Heart left ventricle (tissue), 16 donors: ENCODE results near the gene SERINC5. TPM values are rescaled to one million over a fixed set of nuclear protein-coding genes. Genes with fewer than 3 reads are reported as not detected.
A peak's percentile ranks its signal among the peaks of the same experiment; 100 is the strongest.
"Not testable (repeated sequence)": the region's sequence is repeated elsewhere in the genome, so short reads cannot be mapped to it uniquely, and the experiment has no call there.

ENCODE experiments used
- ATAC-seq, 4 donors: fragments of 200-7000 bp; cut with Tn5 transposase; one replicate each; pipeline ENCODE4 v1.9.1; 2020 to 2022; ENCODE audit warnings: moderate library complexity in 4 of 4, mild to moderate bottlenecking in 3 of 4, moderate number of reproducible peaks in 1 of 4
- DNase-seq, 5 donors: peaks; one replicate each; pipeline ENCODE4 v3.0.0-alpha.2; 2020
- H3K27ac ChIP-seq, 12 donors: fragments of 200-600 bp; sonication (generic) in 4 of 12; one replicate each; pipeline versions ENCODE4 v1.5.0 to v1.8.0; 2016 to 2022; ENCODE audit warnings: mild to moderate bottlenecking in 2 of 12
- H3K27me3 ChIP-seq, 9 donors: fragments of 200-600 bp; sonication (generic) in 2 of 9; one replicate each; pipeline versions ENCODE4 v1.5.1 to v1.8.0; 2016 to 2022; ENCODE audit warnings: mild to moderate bottlenecking in 3 of 9
- H3K36me3 ChIP-seq, 9 donors: fragments of 200-600 bp; sonication (generic) in 2 of 9; one replicate each; pipeline versions ENCODE4 v1.5.0 to v1.8.0; 2018 to 2022; ENCODE audit warnings: mild to moderate bottlenecking in 2 of 9
- H3K4me1 ChIP-seq, 12 donors: fragments of 200-600 bp; sonication (generic) in 4 of 12; one replicate each; pipeline versions ENCODE4 v1.5.0 to v1.8.0; 2016 to 2022; ENCODE audit warnings: mild to moderate bottlenecking in 3 of 12
- H3K4me3 ChIP-seq, 12 donors: fragments of 200-600 bp; sonication (generic) in 4 of 12; one replicate each; pipeline versions ENCODE4 v1.5.0 to v1.8.0; 2017 to 2022; ENCODE audit warnings: mild to moderate bottlenecking in 9 of 12, moderate library complexity in 4 of 12
- H3K9me3 ChIP-seq, 12 donors: fragments of 200-600 bp; sonication (generic) in 4 of 12; one replicate each; pipeline versions ENCODE4 v1.5.0 to v1.8.0; 2016 to 2022; ENCODE audit warnings: mild to moderate bottlenecking in 1 of 12
- POLR2A ChIP-seq, 2 donors: fragments of 450-650 bp; IDR thresholded peaks; one replicate each; pipeline ENCODE4 v1.6.1; 2017; ENCODE audit warnings: antibody characterized with exemption in 2 of 2, mild to moderate bottlenecking in 2 of 2, moderate library complexity in 2 of 2
- WGBS, 4 donors: extraction: QIAGEN DNeasy Blood & Tissue Kit in 2 of 4; methylation state at CpG; one replicate each; pipeline versions ENCODE4 v1.1.5 to v1.1.7; 2013 to 2018; 5-methylcytosine and 5-hydroxymethylcytosine counted together
- intact Hi-C, 10 donors: fragments of 100-400 bp; cut with DNase I; formaldehyde crosslinking; loops; one replicate each; pipeline versions ENCODE4 v1.11.1 to v1.14.2; 2022
- long read RNA-seq, 3 donors: library from polyadenylated mRNA; unstranded; transcript quantifications; one replicate each; pipeline ENCODE4 v2.0.0, GENCODE V29; 2020 to 2021
- polyA plus RNA-seq, 2 donors: library from polyadenylated mRNA; stranded (reverse); fragments of 200-250 nt; gene quantifications; one replicate each; pipeline ENCODE4 v1.2.3, GENCODE V29; 2013
- total RNA-seq, 9 donors: library from RNA; depleted of rRNA in 2 of 9; stranded (reverse); fragments of >200 nt in 2 of 9; fragmentation: NEBNext Ultra II Directional in 3 of 9; extraction: Animal tissue kit (Norgen Biotek cat#: 25700) in 3 of 9; gene quantifications; one replicate each; pipeline versions ENCODE4 v1.1.0 to v1.2.4, GENCODE V29; 2016 to 2023
- TF ChIP-seq, protein P1 (sequence below), 12 donors: fragments of 200-600 bp; sonication (generic) in 4 of 12; IDR thresholded peaks; one replicate each; pipeline versions ENCODE4 v1.5.0 to v1.8.0; 2018 to 2022; ENCODE audit warnings: antibody characterized with exemption in 12 of 12, mild to moderate bottlenecking in 5 of 12
- donor health status: ischemic (EF 13 %, LVEDD 7.1; RV severe dilation, severe dysfunction).
- donor health status: healthy with polysubstance abuse.
- donor health status: DM: no; HTN: yes; CAD: no.
- donor health status: DM: no; HTN: no; CAD: no.
- donor health status: ischemic (EF 25% LVEDD 6.9; RV normal size, moderate dysfunction).
- donor health status: ischemic (EF 25% LVEDD 5.7; RV mildly dilated, moderate dysfunction).
- donor health status: healthy.
- donor health status: DM: yes; HTN: yes; CAD: no.
- donor health status: ischemic (EF 35%, LVEDD 5.7; RV mildly dilated, moderate dysfunction).
- donor health status: nonischemic (EF 11% LVEDD 7.7; RV severe dilation, severe dysfunction).
- donor health status: DM: yes; HTN: yes; CAD: no.
- donor health status: PGD.
- donor health status: ischemic (EF 29% LVEDD 5.4; RV normal size, mild dysfunction).
- donor health status: nonischemic (EF 23%, LVEDD 6.1; RV moderate dilation, normal function).

Gene SERINC5
- total RNA-seq: 10 to 100 TPM; 10.9 to 25.9 (median 14.6) TPM
- polyA plus RNA-seq: 1 to 10 TPM; 3.2 to 6.0 TPM
- long read RNA-seq, donor 1, full-length matches to known transcripts: 2 of 7 reads
- long read RNA-seq, donor 1, partial matches to known transcripts: 1 of 7 reads
- long read RNA-seq, donor 1, other reads (novel, unspliced or antisense): 4 of 7 reads
- long read RNA-seq, donor 2, full-length matches to known transcripts: 3 of 14 reads
- long read RNA-seq, donor 2, partial matches to known transcripts: 0 of 14 reads
- long read RNA-seq, donor 2, other reads (novel, unspliced or antisense): 11 of 14 reads
- long read RNA-seq, donor 3, full-length matches to known transcripts: 2 of 6 reads
- long read RNA-seq, donor 3, partial matches to known transcripts: 2 of 6 reads
- long read RNA-seq, donor 3, other reads (novel, unspliced or antisense): 2 of 6 reads

DNA sequence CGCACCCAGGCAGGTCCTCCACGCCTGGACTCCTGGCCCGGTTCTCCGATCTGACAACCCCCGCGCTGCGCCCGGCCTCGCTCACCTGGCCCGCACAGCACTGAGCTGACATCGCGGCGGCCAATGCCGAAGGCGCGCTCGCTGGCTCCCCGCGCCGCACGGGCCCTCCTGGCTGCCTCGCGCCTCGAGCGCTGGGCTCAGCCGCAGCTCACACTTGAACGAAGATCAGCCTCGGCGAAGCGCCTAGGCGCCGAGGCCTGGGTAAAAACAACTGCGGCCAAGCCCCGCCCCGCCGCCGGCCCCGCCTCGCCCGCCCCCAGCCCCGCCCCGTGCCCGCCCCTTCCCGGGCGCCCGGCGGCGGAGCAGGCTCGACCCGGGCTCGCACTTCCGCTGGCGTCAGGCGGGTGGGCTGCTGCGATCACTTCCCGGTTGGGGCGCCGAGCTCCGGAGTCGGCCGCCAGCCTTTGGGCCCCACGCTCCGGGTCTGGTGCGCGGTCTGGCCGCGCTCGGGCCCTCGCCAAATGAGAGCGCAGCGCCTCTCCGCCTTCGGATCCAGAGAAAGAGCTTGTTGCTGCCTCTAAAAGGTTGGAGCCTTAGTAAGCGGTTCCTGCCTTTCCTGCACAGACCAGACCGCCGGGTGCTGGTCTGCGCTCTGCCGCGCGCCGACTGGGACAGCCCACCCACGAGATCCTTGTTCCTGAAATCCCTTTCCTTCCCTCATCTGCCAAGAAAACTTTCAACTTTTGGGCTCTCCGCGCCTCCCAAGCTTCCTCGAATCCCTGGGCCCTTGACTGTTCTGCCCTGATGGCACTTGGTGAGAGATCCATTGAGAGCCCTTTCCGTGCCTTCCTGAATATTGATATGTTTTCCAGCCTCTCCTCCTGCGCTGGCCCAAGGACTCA lies at the start of gene SERINC5:
Gene SERINC5 (minus strand): TSS at position 238 of the 902 bp plus-strand sequence. CDS start 126 bp downstream, at position 112.
- Histone ChIP-seq H3K4me3 (peak within 1 kb of the TSS; percentile 58 to 92 (median 80)), H3K27me3 (no peaks in the 10 kb centered on the region), H3K4me1 (peaks cover 0 to 47% (median 28%) of the 10 kb centered on the region in 12 donors), H3K9me3 (no peaks in the 10 kb centered on the region), H3K27ac (peak within 1 kb of the TSS; percentile 88 to 99 (median 96)), H3K36me3 (no peaks in the 10 kb centered on the region)
- intact Hi-C loops: loop anchor here in 9 of 10 donors (2.0 to 10.0 kb wide), 12 partner anchors 37 to 164 kb away; partner anchors contain the start of gene ZFYVE16 (in 1 of the 9)
- DNase-seq: peak; percentile 91 to 95 (median 92)
- ATAC-seq: peak; percentile 76 to 95 (median 90)
- TF ChIP-seq POLR2A (IDR thresholded peaks at IDR 0.05): peak; percentile 63 to 95
- TF ChIP-seq, protein P1, sequence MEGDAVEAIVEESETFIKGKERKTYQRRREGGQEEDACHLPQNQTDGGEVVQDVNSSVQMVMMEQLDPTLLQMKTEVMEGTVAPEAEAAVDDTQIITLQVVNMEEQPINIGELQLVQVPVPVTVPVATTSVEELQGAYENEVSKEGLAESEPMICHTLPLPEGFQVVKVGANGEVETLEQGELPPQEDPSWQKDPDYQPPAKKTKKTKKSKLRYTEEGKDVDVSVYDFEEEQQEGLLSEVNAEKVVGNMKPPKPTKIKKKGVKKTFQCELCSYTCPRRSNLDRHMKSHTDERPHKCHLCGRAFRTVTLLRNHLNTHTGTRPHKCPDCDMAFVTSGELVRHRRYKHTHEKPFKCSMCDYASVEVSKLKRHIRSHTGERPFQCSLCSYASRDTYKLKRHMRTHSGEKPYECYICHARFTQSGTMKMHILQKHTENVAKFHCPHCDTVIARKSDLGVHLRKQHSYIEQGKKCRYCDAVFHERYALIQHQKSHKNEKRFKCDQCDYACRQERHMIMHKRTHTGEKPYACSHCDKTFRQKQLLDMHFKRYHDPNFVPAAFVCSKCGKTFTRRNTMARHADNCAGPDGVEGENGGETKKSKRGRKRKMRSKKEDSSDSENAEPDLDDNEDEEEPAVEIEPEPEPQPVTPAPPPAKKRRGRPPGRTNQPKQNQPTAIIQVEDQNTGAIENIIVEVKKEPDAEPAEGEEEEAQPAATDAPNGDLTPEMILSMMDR (IDR thresholded peaks at IDR 0.05): peak in 1 of 12 donors; percentile 4
- WGBS, 4 donors: 0 to 1% (median 1%) methylated on average over 17 to 87 of the region's 87 CpGs

DNA sequence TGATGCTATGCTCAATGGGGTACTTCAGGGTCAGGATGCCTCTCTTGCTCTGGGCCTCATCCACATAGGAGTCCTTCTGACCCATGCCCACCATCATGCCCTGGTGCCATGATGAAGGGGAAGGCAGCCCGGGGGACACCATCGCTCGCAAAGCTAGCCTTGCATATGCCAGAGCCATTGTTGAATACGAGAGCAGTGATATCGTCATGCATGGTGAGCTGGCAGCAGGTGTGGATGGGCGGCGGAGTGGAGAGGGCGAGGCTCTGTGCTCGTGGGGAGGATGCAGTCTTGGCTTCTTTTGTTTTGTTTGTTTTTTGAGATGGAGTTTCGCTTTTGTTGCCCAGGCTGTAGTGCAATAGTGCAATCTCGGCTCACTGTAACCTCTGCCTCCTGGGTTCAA lies 46.8 kb upstream of the SERINC5 start:
- WGBS, 4 donors: 91 to 96% (median 94%) methylated on average over 11 of the region's 11 CpGs
- H3K4me3 ChIP-seq: no peak overlapping the region
- H3K9me3 ChIP-seq: no peaks in the 10 kb centered on the region
- H3K36me3 ChIP-seq: no peaks in the 10 kb centered on the region
- no peaks in the 10 kb centered on the region for H3K27me3 ChIP-seq
- intact Hi-C loops: no loop called here
- DNase-seq (no peak), ATAC-seq (no peak)
- TF ChIP-seq POLR2A (IDR thresholded peaks at IDR 0.05): no peak
- TF ChIP-seq, protein P1 (IDR thresholded peaks at IDR 0.05): no peak
- no peak overlapping the region for H3K27ac ChIP-seq
- H3K4me1 ChIP-seq: no peaks in the 10 kb centered on the region

DNA sequence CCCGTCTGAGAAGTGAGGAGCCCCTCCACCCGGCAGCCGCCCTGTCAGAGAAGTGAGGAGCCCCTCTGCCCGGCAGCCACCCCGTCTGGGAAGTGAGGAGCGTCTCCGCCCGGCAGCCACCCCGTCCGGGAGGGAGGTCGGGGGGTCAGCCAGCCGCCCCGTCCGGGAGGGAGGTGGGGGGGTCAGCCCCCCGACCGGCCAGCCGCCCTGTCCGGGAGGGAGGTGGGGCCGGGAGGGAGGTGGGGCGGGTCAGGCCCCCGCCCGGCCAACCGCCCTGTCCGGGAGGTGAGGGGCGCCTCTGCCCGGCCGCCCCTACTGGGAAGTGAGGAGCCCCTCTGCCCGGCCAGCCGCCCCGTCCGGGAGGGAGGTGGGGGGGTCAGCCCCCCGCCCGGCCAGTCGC lies 45.5 kb upstream of the SERINC5 start:
- H3K4me3 ChIP-seq, intact Hi-C loops, H3K27ac ChIP-seq, H3K9me3 ChIP-seq, H3K36me3 ChIP-seq, H3K27me3 ChIP-seq, DNase-seq, H3K4me1 ChIP-seq, ATAC-seq: not testable (repeated sequence)
- WGBS, 4 donors: 96 to 98% methylated on average over 8 to 19 of the region's 34 CpGs; no CpG with 5 or more reads in 2 of the 4 donors

DNA sequence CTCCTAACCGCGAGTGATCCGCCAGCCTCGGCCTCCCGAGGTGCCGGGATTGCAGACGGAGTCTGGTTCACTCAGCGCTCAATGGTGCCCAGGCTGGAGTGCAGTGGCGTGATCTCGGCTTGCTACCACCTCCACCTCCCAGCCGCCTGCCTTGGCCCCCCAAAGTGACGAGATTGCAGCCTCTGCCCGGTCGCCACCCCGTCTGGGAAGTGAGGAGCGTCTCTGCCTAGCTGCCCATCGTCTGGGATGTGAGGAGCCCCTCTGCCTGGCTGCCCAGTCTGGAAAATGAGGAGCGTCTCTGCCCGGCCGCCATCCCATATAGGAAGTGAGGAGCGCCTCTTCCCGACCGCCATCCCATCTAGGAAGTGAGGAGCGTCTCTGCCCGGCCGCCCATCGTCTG lies 44.9 kb upstream of the SERINC5 start:
- intact Hi-C loops, H3K36me3 ChIP-seq, ATAC-seq, H3K9me3 ChIP-seq, H3K4me3 ChIP-seq, DNase-seq, H3K27me3 ChIP-seq, H3K4me1 ChIP-seq, H3K27ac ChIP-seq: not testable (repeated sequence)
- WGBS, 4 donors: 92 to 99% (median 96%) methylated on average over 15 to 20 of the region's 27 CpGs; no CpG with 5 or more reads in 1 of the 4 donors

DNA sequence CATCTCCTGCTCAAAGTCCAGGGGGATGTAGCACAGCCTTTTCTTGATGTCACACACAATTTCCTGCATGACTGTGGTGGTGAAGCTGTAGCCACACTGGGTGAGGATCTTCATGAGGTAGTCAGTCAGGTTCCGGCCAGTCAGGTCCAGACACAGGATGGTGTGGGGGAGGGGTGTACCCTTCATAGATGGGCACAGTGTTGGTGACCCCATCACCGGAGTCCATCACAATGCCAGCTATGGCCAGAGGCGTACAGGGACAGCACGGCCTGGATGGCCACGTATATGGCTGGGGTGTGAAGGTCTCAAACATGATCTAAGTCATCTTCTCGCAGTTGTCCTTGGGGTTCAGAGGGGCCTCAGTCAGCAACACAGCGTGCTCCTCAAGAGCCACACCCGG lies 44.3 kb upstream of the SERINC5 start:
- Histone ChIP-seq H3K9me3 (no peaks in the 10 kb centered on the region), H3K36me3 (no peaks in the 10 kb centered on the region), H3K27me3 (no peaks in the 10 kb centered on the region), H3K4me3 (no peak overlapping the region), H3K4me1 (no peaks in the 10 kb centered on the region), H3K27ac (no peak overlapping the region)
- TF ChIP-seq POLR2A (IDR thresholded peaks at IDR 0.05): no peak
- TF ChIP-seq, protein P1 (IDR thresholded peaks at IDR 0.05): no peak
- WGBS, 4 donors: 82 to 91% (median 85%) methylated on average over 4 to 8 of the region's 8 CpGs
- ATAC-seq (no peak), DNase-seq (no peak)
- intact Hi-C loops: no loop called here
